ENCODE data around the gene POTEJ. TPM values are rescaled to one million over a fixed set of nuclear protein-coding genes. Genes with fewer than 3 reads are reported as not detected.
"Not testable (repeated sequence)": the region's sequence is repeated elsewhere in the genome, so short reads cannot be mapped to it uniquely, and the experiment has no call there.

Gene POTEJ
- total RNA-seq, 5 donors from 2014 or later (not counting 1 experiment from before 2014, with no cell fraction given) = not detected

DNA sequence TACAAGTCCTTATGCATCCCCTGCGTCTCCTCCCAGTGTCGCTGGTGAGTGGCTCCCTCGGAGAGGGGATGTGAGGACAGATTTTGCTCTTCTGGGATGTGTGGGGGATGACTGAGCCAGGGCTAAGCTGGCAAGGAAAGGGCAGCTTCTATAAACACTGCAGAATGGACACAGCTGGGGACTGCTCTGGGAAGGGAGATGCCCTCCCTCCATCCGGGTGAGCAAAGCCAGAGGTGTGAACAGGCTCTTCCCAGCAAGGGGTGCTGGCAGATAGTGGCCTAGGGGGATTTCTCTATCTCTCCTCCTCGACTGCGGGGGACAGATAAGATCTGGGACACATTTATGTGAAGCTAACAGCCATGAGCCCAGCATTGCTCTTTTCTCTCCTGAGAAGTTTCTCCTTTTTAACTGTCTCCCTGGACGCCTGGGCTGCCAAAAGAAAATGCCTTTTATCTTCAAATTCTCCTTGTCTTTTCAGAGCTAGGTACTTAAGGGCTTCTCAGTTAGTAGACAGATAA lies 20.3 kb upstream of the POTEJ start:
- peak in 1 of 4 experiments; percentile 12 for ATAC-seq (replicated peaks in 1 of 4)
- H3K9me3 Mint-ChIP-seq; H3K27ac Mint-ChIP-seq; H3K4me1 Mint-ChIP-seq; H3K36me3 ChIP-seq (ENCODE audit: control insufficient read depth in 2 of 2, extremely low read depth in 1 of 2, insufficient read depth in 1 of 2, low read length in 1 of 2); H3K9me3 ChIP-seq; H3K27me3 Mint-ChIP-seq; H3K4me3 Mint-ChIP-seq; DNase-seq; H3K4me3 ChIP-seq (ENCODE audit: control insufficient read depth in 1 of 2, extremely low read depth in 1 of 2, low read length in 1 of 2); H3K4me1 ChIP-seq (ENCODE audit: control insufficient read depth in 1 of 2, extremely low read depth in 1 of 2, insufficient read depth in 2 of 2, low read length in 2 of 2); H3K27me3 ChIP-seq (replicated peaks in 1 of 2; ENCODE audit: control insufficient read depth in 2 of 2, extremely low read depth in 1 of 2, insufficient read depth in 2 of 2, low read length in 1 of 2); CTCF ChIA-PET; H3K36me3 Mint-ChIP-seq; H3K27ac ChIP-seq (ENCODE audit: low read length); POLR2A ChIA-PET: not testable (repeated sequence)
- no CpG with 5 or more reads among the region's 7 CpGs for WGBS (ENCODE audit: insufficient coverage)

DNA sequence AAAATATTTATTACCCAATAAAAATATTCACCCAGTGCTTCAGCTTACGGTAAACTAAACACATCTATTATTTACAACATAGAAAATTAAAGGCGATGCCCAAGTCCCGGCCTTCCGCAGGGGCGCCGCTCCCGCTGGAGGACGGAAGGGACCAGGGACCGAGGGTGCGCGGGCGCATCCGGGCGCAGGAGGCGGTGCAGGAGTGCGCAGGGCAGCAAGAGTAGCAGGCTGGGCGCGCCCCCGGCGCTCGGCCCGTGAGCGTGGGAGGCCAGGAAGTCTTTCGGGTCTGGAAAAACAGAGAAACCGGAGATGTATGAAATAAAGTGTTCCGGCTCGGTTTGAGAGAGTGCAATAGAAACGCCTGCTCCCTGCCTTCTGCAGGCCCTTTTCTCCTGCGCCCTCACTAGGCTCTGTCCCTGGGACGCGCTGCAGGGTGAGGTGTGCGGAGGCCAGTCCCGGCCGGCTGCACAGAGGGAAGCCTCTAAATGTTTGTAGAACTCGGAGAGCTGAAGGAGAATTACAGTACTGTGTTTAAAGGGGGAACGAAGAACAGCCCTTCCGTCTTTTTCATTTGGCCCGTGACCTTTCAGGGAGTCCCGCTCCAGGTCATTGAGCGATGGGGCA lies 18.3 kb upstream of the POTEJ start:
- ATAC-seq (replicated peaks in 1 of 4); H3K9me3 ChIP-seq; H3K4me3 Mint-ChIP-seq; H3K27me3 Mint-ChIP-seq; H3K4me3 ChIP-seq (ENCODE audit: control insufficient read depth in 1 of 2, extremely low read depth in 1 of 2, low read length in 1 of 2); H3K4me1 Mint-ChIP-seq; H3K36me3 ChIP-seq (ENCODE audit: control insufficient read depth in 2 of 2, extremely low read depth in 1 of 2, insufficient read depth in 1 of 2, low read length in 1 of 2); H3K9me3 Mint-ChIP-seq; H3K27me3 ChIP-seq (replicated peaks in 1 of 2; ENCODE audit: control insufficient read depth in 2 of 2, extremely low read depth in 1 of 2, insufficient read depth in 2 of 2, low read length in 1 of 2); H3K27ac Mint-ChIP-seq; POLR2A ChIA-PET; CTCF ChIA-PET; H3K27ac ChIP-seq (ENCODE audit: low read length); DNase-seq; H3K4me1 ChIP-seq (ENCODE audit: control insufficient read depth in 1 of 2, extremely low read depth in 1 of 2, insufficient read depth in 2 of 2, low read length in 2 of 2); H3K36me3 Mint-ChIP-seq: not testable (repeated sequence)
- 63% methylated on average over 4 of the region's 40 CpGs for WGBS (ENCODE audit: insufficient coverage)

DNA sequence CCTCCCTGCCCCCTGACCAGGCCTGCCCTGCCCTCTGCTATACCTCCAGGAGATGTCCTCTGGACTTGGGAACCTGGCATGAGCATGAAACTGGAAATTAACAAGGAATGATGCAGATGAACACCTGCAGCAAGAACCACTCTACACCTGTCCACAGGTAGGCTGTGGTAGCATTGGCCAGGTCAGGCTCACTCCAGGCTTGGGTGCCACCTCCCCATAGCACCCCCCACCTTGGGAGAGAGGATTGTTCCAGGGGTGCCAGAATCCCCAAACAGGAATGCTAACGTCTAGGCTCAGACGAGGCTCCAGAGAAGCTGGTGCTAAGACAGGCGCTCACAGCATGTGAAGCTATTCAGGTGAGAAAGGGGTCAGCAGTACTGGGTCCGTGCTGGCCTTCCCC lies 17.2 kb upstream of the POTEJ start:
- POLR2A ChIA-PET; H3K4me3 Mint-ChIP-seq; H3K4me1 ChIP-seq (ENCODE audit: control insufficient read depth in 1 of 2, extremely low read depth in 1 of 2, insufficient read depth in 2 of 2, low read length in 2 of 2); H3K27ac ChIP-seq (ENCODE audit: low read length); H3K4me1 Mint-ChIP-seq; H3K27me3 ChIP-seq (replicated peaks in 1 of 2; ENCODE audit: control insufficient read depth in 2 of 2, extremely low read depth in 1 of 2, insufficient read depth in 2 of 2, low read length in 1 of 2); H3K9me3 Mint-ChIP-seq; H3K36me3 Mint-ChIP-seq; CTCF ChIA-PET; H3K36me3 ChIP-seq (ENCODE audit: control insufficient read depth in 2 of 2, extremely low read depth in 1 of 2, insufficient read depth in 1 of 2, low read length in 1 of 2); H3K4me3 ChIP-seq (ENCODE audit: control insufficient read depth in 1 of 2, extremely low read depth in 1 of 2, low read length in 1 of 2); H3K27me3 Mint-ChIP-seq; H3K9me3 ChIP-seq; ATAC-seq (replicated peaks in 1 of 4); H3K27ac Mint-ChIP-seq; DNase-seq: not testable (repeated sequence)
- no CpG with 5 or more reads among the region's 4 CpGs for WGBS (ENCODE audit: insufficient coverage)

DNA sequence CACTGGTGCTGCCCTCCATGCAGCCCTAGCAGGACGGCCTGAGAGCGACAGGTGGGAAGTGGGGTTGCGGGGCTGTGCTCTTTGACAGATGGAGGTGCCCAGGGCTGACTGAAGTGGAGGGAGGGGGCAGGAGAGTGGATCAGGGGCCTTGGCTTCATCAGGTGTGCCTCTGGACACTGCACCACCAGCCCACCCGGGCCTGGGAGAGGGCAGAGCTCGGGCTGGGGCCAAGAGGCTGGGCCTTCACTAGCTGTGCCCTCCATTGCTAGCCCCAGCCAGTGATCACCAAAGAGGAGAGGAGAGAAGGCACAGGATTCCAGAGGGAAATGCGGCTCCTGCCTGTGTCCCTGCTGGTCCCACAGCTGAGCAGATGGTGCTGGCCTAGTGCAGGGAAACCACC lies 14.5 kb upstream of the POTEJ start:
- H3K36me3 Mint-ChIP-seq; H3K27ac ChIP-seq (ENCODE audit: low read length); DNase-seq; H3K27me3 ChIP-seq (replicated peaks in 1 of 2; ENCODE audit: control insufficient read depth in 2 of 2, extremely low read depth in 1 of 2, insufficient read depth in 2 of 2, low read length in 1 of 2); H3K27ac Mint-ChIP-seq; H3K9me3 ChIP-seq; H3K36me3 ChIP-seq (ENCODE audit: control insufficient read depth in 2 of 2, extremely low read depth in 1 of 2, insufficient read depth in 1 of 2, low read length in 1 of 2); H3K4me1 Mint-ChIP-seq; POLR2A ChIA-PET; H3K27me3 Mint-ChIP-seq; H3K4me3 Mint-ChIP-seq; ATAC-seq (replicated peaks in 1 of 4); H3K4me1 ChIP-seq (ENCODE audit: control insufficient read depth in 1 of 2, extremely low read depth in 1 of 2, insufficient read depth in 2 of 2, low read length in 2 of 2); H3K9me3 Mint-ChIP-seq; H3K4me3 ChIP-seq (ENCODE audit: control insufficient read depth in 1 of 2, extremely low read depth in 1 of 2, low read length in 1 of 2); CTCF ChIA-PET: not testable (repeated sequence)
- WGBS (ENCODE audit: insufficient coverage) = no CpG with 5 or more reads among the region's 6 CpGs

DNA sequence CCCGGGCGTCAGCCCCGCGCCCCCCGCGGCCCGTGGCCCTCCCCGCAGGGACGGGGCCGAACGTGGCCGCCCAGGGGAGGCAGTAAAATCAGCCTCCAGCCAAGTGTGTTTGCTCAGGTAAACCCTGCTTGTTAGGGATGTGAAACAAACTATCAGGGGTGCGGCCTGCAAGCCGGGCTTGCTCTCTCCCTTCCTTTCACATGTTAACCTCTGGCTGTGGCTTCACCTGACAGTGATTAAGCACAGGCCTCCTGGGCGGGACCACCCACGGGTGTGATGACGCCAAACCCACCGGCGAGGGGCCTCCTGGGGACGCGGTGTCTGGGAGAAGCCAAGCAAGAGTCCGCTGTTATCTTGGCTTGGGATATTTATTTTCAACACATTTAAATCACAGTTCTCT lies 13.2 kb upstream of the POTEJ start:
- H3K4me3 Mint-ChIP-seq; H3K4me1 ChIP-seq (ENCODE audit: control insufficient read depth in 1 of 2, extremely low read depth in 1 of 2, insufficient read depth in 2 of 2, low read length in 2 of 2); H3K27ac Mint-ChIP-seq; DNase-seq; ATAC-seq (replicated peaks in 1 of 4); H3K27me3 ChIP-seq (replicated peaks in 1 of 2; ENCODE audit: control insufficient read depth in 2 of 2, extremely low read depth in 1 of 2, insufficient read depth in 2 of 2, low read length in 1 of 2); H3K27ac ChIP-seq (ENCODE audit: low read length); CTCF ChIA-PET; POLR2A ChIA-PET; H3K27me3 Mint-ChIP-seq; H3K9me3 ChIP-seq; H3K36me3 ChIP-seq (ENCODE audit: control insufficient read depth in 2 of 2, extremely low read depth in 1 of 2, insufficient read depth in 1 of 2, low read length in 1 of 2); H3K4me3 ChIP-seq (ENCODE audit: control insufficient read depth in 1 of 2, extremely low read depth in 1 of 2, low read length in 1 of 2); H3K36me3 Mint-ChIP-seq; H3K9me3 Mint-ChIP-seq; H3K4me1 Mint-ChIP-seq: not testable (repeated sequence)
- no CpG with 5 or more reads among the region's 22 CpGs for WGBS (ENCODE audit: insufficient coverage)

DNA sequence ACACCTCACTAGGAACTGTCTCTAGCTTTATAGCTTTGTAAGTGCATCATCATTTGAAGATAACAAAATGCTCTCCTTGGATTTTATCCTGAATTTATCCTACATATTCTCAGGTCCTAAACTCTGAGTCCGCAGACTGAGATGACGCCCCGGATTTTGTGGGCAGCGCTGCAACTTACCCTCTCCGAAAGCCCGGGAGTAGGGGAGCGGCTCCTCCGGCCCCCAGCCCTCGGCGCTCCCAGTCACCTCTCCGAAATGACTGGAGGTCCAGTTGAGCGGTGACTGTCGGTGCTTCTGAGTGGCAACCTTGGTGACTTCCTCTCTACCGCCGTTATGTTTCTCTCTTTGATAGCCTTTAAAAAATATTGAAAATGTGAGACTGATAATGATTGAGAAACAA lies 12.8 kb upstream of the POTEJ start:
- H3K36me3 ChIP-seq (ENCODE audit: control insufficient read depth in 2 of 2, extremely low read depth in 1 of 2, insufficient read depth in 1 of 2, low read length in 1 of 2); H3K4me1 ChIP-seq (ENCODE audit: control insufficient read depth in 1 of 2, extremely low read depth in 1 of 2, insufficient read depth in 2 of 2, low read length in 2 of 2); H3K4me3 ChIP-seq (ENCODE audit: control insufficient read depth in 1 of 2, extremely low read depth in 1 of 2, low read length in 1 of 2); H3K9me3 ChIP-seq; CTCF ChIA-PET; H3K27me3 ChIP-seq (replicated peaks in 1 of 2; ENCODE audit: control insufficient read depth in 2 of 2, extremely low read depth in 1 of 2, insufficient read depth in 2 of 2, low read length in 1 of 2); H3K27me3 Mint-ChIP-seq; ATAC-seq (replicated peaks in 1 of 4); H3K27ac Mint-ChIP-seq; POLR2A ChIA-PET; H3K4me1 Mint-ChIP-seq; H3K4me3 Mint-ChIP-seq; H3K9me3 Mint-ChIP-seq; H3K36me3 Mint-ChIP-seq; H3K27ac ChIP-seq (ENCODE audit: low read length); DNase-seq: not testable (repeated sequence)
- WGBS (ENCODE audit: insufficient coverage) = 11% methylated on average over 8 of the region's 15 CpGs

DNA sequence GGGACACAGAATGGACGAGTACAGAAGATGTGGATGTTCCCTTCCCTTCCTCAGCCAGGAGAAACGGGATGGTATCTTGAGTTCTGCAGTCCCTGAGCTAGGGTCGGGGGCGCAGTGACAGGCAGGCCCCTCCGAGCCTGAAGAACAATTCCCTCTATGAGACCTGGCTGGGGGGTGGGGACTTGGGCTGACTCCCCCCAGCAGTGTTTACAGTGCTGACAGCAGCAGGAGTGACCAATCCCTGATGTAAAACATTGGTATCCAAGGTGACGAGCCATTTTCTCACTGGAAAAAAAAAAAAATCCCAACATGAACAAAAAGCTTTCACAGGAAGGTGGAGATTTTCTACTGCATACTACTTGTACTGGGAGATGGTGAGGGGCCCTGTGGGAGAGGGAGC lies 11.8 kb upstream of the POTEJ start, which contains the start of gene CFC1:
Gene CFC1 (minus strand): TSS at position 183 of the 400 bp plus-strand sequence. CDS start 288 bp downstream, outside the sequence.
- H3K4me3 Mint-ChIP-seq; H3K4me1 Mint-ChIP-seq; H3K36me3 Mint-ChIP-seq; H3K27ac ChIP-seq (ENCODE audit: low read length); H3K36me3 ChIP-seq (ENCODE audit: control insufficient read depth in 2 of 2, extremely low read depth in 1 of 2, insufficient read depth in 1 of 2, low read length in 1 of 2); ATAC-seq (replicated peaks in 1 of 4); H3K9me3 Mint-ChIP-seq; H3K4me1 ChIP-seq (ENCODE audit: control insufficient read depth in 1 of 2, extremely low read depth in 1 of 2, insufficient read depth in 2 of 2, low read length in 2 of 2); CTCF ChIA-PET; H3K27me3 Mint-ChIP-seq; DNase-seq; H3K4me3 ChIP-seq (ENCODE audit: control insufficient read depth in 1 of 2, extremely low read depth in 1 of 2, low read length in 1 of 2); H3K9me3 ChIP-seq; POLR2A ChIA-PET; H3K27me3 ChIP-seq (replicated peaks in 1 of 2; ENCODE audit: control insufficient read depth in 2 of 2, extremely low read depth in 1 of 2, insufficient read depth in 2 of 2, low read length in 1 of 2); H3K27ac Mint-ChIP-seq: not testable (repeated sequence)
- WGBS (ENCODE audit: insufficient coverage) = no CpG with 5 or more reads among the region's 6 CpGs
